ENCODE data around the gene TTLL4.

The TTLL4 gene

GRCh38 chr2:218726004-218726574, 15.5 kb downstream of the TTLL4 start:
- no peak overlapping the region for H3K27ac ChIP-seq (ENCODE audit: low read length)
- no peak overlapping the region for H3K4me3 ChIP-seq (ENCODE audit: low read length)
- no peaks in the 10 kb centered on the region for H3K27me3 ChIP-seq (ENCODE audit: control insufficient read depth, insufficient read depth, low read length)
- WGBS (ENCODE audit: insufficient coverage, insufficient read length), result no CpG with 5 or more reads among the region's 6 CpGs
- 0 out of 2 replicates have a peak, but pooled peaks cover 2% of the 10 kb centered on the region for H3K36me3 ChIP-seq (ENCODE audit: control insufficient read depth, insufficient read depth, low read length)
- H3K9me3 ChIP-seq (ENCODE audit: control insufficient read depth, insufficient read depth, low read length), result no peaks in the 10 kb centered on the region
- H3K4me1 ChIP-seq (ENCODE audit: control insufficient read depth, insufficient read depth, low read length), result peaks cover 3% of the 10 kb centered on the region; the same call in 1 of the 2 replicates
- no peak for DNase-seq (ENCODE audit: low read depth, low spot score)

GRCh38 chr2:218727502-218728165, 17.0 kb downstream of the TTLL4 start:
- no CpG with 5 or more reads among the region's 6 CpGs for WGBS (ENCODE audit: insufficient coverage, insufficient read length)
- DNase-seq (ENCODE audit: low read depth, low spot score), result no peak
- Histone ChIP-seq H3K4me3 (ENCODE audit: low read length) (no peak overlapping the region), H3K4me1 (ENCODE audit: control insufficient read depth, insufficient read depth, low read length) (peaks cover 1% of the 10 kb centered on the region; the same call in 1 of the 2 replicates), H3K27ac (ENCODE audit: low read length) (no peak overlapping the region), H3K9me3 (ENCODE audit: control insufficient read depth, insufficient read depth, low read length) (no peaks in the 10 kb centered on the region), H3K27me3 (ENCODE audit: control insufficient read depth, insufficient read depth, low read length) (no peaks in the 10 kb centered on the region), H3K36me3 (ENCODE audit: control insufficient read depth, insufficient read depth, low read length) (no peaks in the 10 kb centered on the region)

GRCh38 chr2:218729640-218730039, 19.0 kb downstream of the TTLL4 start:
- no peaks in the 10 kb centered on the region for H3K27me3 ChIP-seq (ENCODE audit: control insufficient read depth, insufficient read depth, low read length)
- no peaks in the 10 kb centered on the region for H3K9me3 ChIP-seq (ENCODE audit: control insufficient read depth, insufficient read depth, low read length)
- no peaks in the 10 kb centered on the region for H3K36me3 ChIP-seq (ENCODE audit: control insufficient read depth, insufficient read depth, low read length)
- H3K27ac ChIP-seq (ENCODE audit: low read length), result no peak overlapping the region
- H3K4me1 ChIP-seq (ENCODE audit: control insufficient read depth, insufficient read depth, low read length), result peaks cover 3% of the 10 kb centered on the region; the same call in 1 of the 2 replicates
- DNase-seq (ENCODE audit: low read depth, low spot score), result no peak
- H3K4me3 ChIP-seq (ENCODE audit: low read length), result no peak overlapping the region
- no CpG with 5 or more reads among the region's 3 CpGs for WGBS (ENCODE audit: insufficient coverage, insufficient read length)

- Histone ChIP-seq H3K4me1 (ENCODE audit: control insufficient read depth, insufficient read depth, low read length) (peaks cover 3% of the 10 kb centered on the region; the same call in 1 of the 2 replicates), H3K27ac (ENCODE audit: low read length) (no peak overlapping the region), H3K9me3 (ENCODE audit: control insufficient read depth, insufficient read depth, low read length) (no peaks in the 10 kb centered on the region), H3K27me3 (ENCODE audit: control insufficient read depth, insufficient read depth, low read length) (no peaks in the 10 kb centered on the region), H3K4me3 (ENCODE audit: low read length) (no peak overlapping the region), H3K36me3 (ENCODE audit: control insufficient read depth, insufficient read depth, low read length) (no peaks in the 10 kb centered on the region)
- DNase-seq (ENCODE audit: low read depth, low spot score), result no peak
- no CpG with 5 or more reads among the region's 5 CpGs for WGBS (ENCODE audit: insufficient coverage, insufficient read length)
Observed at GRCh38 chr2:218732052-218732760, 21.6 kb downstream of the TTLL4 start.

- no CpG with 5 or more reads among the region's 2 CpGs for WGBS (ENCODE audit: insufficient coverage, insufficient read length)
- Histone ChIP-seq H3K27ac (ENCODE audit: low read length) (no peak overlapping the region), H3K27me3 (ENCODE audit: control insufficient read depth, insufficient read depth, low read length) (no peaks in the 10 kb centered on the region), H3K36me3 (ENCODE audit: control insufficient read depth, insufficient read depth, low read length) (peaks cover 5% of the 10 kb centered on the region), H3K4me3 (ENCODE audit: low read length) (no peak overlapping the region), H3K9me3 (ENCODE audit: control insufficient read depth, insufficient read depth, low read length) (no peaks in the 10 kb centered on the region), H3K4me1 (ENCODE audit: control insufficient read depth, insufficient read depth, low read length) (peaks cover 3% of the 10 kb centered on the region; the same call in 1 of the 2 replicates)
- DNase-seq (ENCODE audit: low read depth, low spot score), result no peak
Observed at GRCh38 chr2:218732761-218733158, 22.1 kb downstream of the TTLL4 start.

GRCh38 chr2:218733171-218734021, 22.8 kb downstream of the TTLL4 start:
- Histone ChIP-seq H3K4me1 (ENCODE audit: control insufficient read depth, insufficient read depth, low read length) (peaks cover 3% of the 10 kb centered on the region; the same call in 1 of the 2 replicates), H3K9me3 (ENCODE audit: control insufficient read depth, insufficient read depth, low read length) (no peaks in the 10 kb centered on the region), H3K27ac (ENCODE audit: low read length) (no peak overlapping the region), H3K36me3 (ENCODE audit: control insufficient read depth, insufficient read depth, low read length) (peaks cover 11% of the 10 kb centered on the region), H3K27me3 (ENCODE audit: control insufficient read depth, insufficient read depth, low read length) (no peaks in the 10 kb centered on the region), H3K4me3 (ENCODE audit: low read length) (no peak overlapping the region)
- no peak for DNase-seq (ENCODE audit: low read depth, low spot score)
- no CpG with 5 or more reads among the region's 6 CpGs for WGBS (ENCODE audit: insufficient coverage, insufficient read length)

- Histone ChIP-seq H3K27me3 (ENCODE audit: control insufficient read depth, insufficient read depth, low read length) (no peaks in the 10 kb centered on the region), H3K4me1 (ENCODE audit: control insufficient read depth, insufficient read depth, low read length) (peaks cover 3% of the 10 kb centered on the region; the same call in 1 of the 2 replicates), H3K36me3 (ENCODE audit: control insufficient read depth, insufficient read depth, low read length) (peaks cover 18% of the 10 kb centered on the region), H3K9me3 (ENCODE audit: control insufficient read depth, insufficient read depth, low read length) (no peaks in the 10 kb centered on the region), H3K4me3 (ENCODE audit: low read length) (no peak overlapping the region), H3K27ac (ENCODE audit: low read length) (no peak overlapping the region)
- WGBS (ENCODE audit: insufficient coverage, insufficient read length), result no CpG with 5 or more reads among the region's 8 CpGs
- no peak for DNase-seq (ENCODE audit: low read depth, low spot score)
Observed at GRCh38 chr2:218734190-218734975, 23.7 kb downstream of the TTLL4 start.

GRCh38 chr2:218736531-218736930, 25.9 kb downstream of the TTLL4 start:
- Histone ChIP-seq H3K27ac (ENCODE audit: low read length) (no peak overlapping the region), H3K36me3 (ENCODE audit: control insufficient read depth, insufficient read depth, low read length) (peaks cover 22% of the 10 kb centered on the region), H3K4me1 (ENCODE audit: control insufficient read depth, insufficient read depth, low read length) (peaks cover 3% of the 10 kb centered on the region; the same call in 1 of the 2 replicates), H3K9me3 (ENCODE audit: control insufficient read depth, insufficient read depth, low read length) (no peaks in the 10 kb centered on the region), H3K4me3 (ENCODE audit: low read length) (no peak overlapping the region), H3K27me3 (ENCODE audit: control insufficient read depth, insufficient read depth, low read length) (no peaks in the 10 kb centered on the region)
- no CpG with 5 or more reads among the region's 2 CpGs for whole genome bisulfite sequencing (ENCODE audit: insufficient coverage, insufficient read length)
- DNase-seq (ENCODE audit: low read depth, low spot score), result no peak

- Histone ChIP-seq H3K27me3 (ENCODE audit: control insufficient read depth, insufficient read depth, low read length) (no peaks in the 10 kb centered on the region), H3K27ac (ENCODE audit: low read length) (no peak overlapping the region), H3K36me3 (ENCODE audit: control insufficient read depth, insufficient read depth, low read length) (peaks cover 32% of the 10 kb centered on the region), H3K4me3 (ENCODE audit: low read length) (no peak overlapping the region), H3K4me1 (ENCODE audit: control insufficient read depth, insufficient read depth, low read length) (no peaks in the 10 kb centered on the region), H3K9me3 (ENCODE audit: control insufficient read depth, insufficient read depth, low read length) (no peaks in the 10 kb centered on the region)
- WGBS (ENCODE audit: insufficient coverage, insufficient read length), result no CpG with 5 or more reads among the region's 6 CpGs
- DNase-seq (ENCODE audit: low read depth, low spot score), result no peak
Observed at GRCh38 chr2:218743068-218743467, 32.4 kb downstream of the TTLL4 start.

Measured in iPS DF 6.9 (cell line).